ENCODE data around the gene MARCKS. TPM values are rescaled to one million over a fixed set of nuclear protein-coding genes. Genes with fewer than 3 reads are reported as not detected.
A peak's percentile ranks its signal among the peaks of the same experiment; 100 is the strongest.

The MARCKS gene
- total and polyA plus RNA-seq, 2 of the 13 experiments (the other 11 are each of a cell fraction or from before 2014, with no cell fraction given) = 30.5 to 39.5 TPM

GRCh38 chr6:113858480-113859348 is 1.6 kb downstream of the MARCKS start (continued):
- no peak for TF ChIP-seq AGO1 (IDR thresholded peaks at IDR 0.05; ENCODE audit: low read depth, low read length, poor library complexity, severe bottlenecking)
- no peak for TF ChIP-seq ZNF720 (CRISPR knock-in tag; IDR thresholded peaks at IDR 0.05)
- TF ChIP-seq DBP (CRISPR knock-in tag; IDR thresholded peaks at IDR 0.05; ENCODE audit: not compliant biosample characterization) = no peak
- TF ChIP-seq, protein P1, sequence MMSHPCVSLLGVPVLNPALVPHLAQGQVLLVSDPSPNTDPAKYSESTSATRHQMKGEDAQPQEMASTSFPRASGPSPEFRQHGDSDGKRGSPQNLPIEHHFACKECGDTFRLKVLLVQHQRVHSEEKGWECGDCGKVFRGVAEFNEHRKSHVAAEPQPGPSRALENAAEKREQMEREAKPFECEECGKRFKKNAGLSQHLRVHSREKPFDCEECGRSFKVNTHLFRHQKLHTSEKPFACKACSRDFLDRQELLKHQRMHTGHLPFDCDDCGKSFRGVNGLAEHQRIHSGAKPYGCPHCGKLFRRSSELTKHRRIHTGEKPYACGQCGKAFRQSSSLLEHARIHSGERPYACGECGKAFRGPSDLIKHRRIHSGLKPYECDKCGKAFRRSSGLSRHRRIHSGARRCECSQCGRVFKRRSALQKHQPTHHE (CRISPR knock-in tag; IDR thresholded peaks at IDR 0.05; ENCODE audit: borderline replicate concordance) = no peak
- peak; percentile 57; the same call in 1 of the 2 replicates for TF ChIP-seq SOX5 (CRISPR knock-in tag; IDR thresholded peaks at IDR 0.05; ENCODE audit: borderline replicate concordance)
- TF ChIP-seq, protein P2, sequence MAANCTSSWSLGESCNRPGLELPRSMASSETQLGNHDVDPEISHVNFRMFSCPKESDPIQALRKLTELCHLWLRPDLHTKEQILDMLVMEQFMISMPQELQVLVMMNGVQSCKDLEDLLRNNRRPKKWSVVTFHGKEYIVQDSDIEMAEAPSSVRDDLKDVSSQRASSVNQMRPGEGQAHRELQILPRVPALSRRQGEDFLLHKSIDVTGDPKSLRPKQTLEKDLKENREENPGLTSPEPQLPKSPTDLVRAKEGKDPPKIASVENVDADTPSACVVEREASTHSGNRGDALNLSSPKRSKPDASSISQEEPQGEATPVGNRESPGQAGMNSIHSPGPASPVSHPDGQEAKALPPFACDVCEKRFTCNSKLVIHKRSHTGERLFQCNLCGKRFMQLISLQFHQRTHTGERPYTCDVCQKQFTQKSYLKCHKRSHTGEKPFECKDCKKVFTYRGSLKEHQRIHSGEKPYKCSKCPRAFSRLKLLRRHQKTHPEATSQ (CRISPR knock-in tag; IDR thresholded peaks at IDR 0.05; ENCODE audit: borderline replicate concordance) = no peak
- no peak for TF ChIP-seq RFX5 (IDR thresholded peaks at IDR 0.05; ENCODE audit: low read depth, low read length)
- TF ChIP-seq ZNF33B (CRISPR knock-in tag; IDR thresholded peaks at IDR 0.05) = no peak
- TF ChIP-seq ZNF432 (CRISPR knock-in tag; IDR thresholded peaks at IDR 0.05; ENCODE audit: borderline replicate concordance) = no peak
- TF ChIP-seq, protein P3, sequence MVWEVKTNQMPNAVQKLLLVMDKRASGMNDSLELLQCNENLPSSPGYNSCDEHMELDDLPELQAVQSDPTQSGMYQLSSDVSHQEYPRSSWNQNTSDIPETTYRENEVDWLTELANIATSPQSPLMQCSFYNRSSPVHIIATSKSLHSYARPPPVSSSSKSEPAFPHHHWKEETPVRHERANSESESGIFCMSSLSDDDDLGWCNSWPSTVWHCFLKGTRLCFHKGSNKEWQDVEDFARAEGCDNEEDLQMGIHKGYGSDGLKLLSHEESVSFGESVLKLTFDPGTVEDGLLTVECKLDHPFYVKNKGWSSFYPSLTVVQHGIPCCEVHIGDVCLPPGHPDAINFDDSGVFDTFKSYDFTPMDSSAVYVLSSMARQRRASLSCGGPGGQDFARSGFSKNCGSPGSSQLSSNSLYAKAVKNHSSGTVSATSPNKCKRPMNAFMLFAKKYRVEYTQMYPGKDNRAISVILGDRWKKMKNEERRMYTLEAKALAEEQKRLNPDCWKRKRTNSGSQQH (CRISPR knock-in tag; IDR thresholded peaks at IDR 0.05; ENCODE audit: low read depth) = 0 out of 2 replicates have a peak, but pooled peaks have one; percentile 73
- no peak for TF ChIP-seq SRSF4 (IDR thresholded peaks at IDR 0.05; ENCODE audit: low read depth, low read length, poor library complexity, severe bottlenecking)
- TF ChIP-seq, protein P4, sequence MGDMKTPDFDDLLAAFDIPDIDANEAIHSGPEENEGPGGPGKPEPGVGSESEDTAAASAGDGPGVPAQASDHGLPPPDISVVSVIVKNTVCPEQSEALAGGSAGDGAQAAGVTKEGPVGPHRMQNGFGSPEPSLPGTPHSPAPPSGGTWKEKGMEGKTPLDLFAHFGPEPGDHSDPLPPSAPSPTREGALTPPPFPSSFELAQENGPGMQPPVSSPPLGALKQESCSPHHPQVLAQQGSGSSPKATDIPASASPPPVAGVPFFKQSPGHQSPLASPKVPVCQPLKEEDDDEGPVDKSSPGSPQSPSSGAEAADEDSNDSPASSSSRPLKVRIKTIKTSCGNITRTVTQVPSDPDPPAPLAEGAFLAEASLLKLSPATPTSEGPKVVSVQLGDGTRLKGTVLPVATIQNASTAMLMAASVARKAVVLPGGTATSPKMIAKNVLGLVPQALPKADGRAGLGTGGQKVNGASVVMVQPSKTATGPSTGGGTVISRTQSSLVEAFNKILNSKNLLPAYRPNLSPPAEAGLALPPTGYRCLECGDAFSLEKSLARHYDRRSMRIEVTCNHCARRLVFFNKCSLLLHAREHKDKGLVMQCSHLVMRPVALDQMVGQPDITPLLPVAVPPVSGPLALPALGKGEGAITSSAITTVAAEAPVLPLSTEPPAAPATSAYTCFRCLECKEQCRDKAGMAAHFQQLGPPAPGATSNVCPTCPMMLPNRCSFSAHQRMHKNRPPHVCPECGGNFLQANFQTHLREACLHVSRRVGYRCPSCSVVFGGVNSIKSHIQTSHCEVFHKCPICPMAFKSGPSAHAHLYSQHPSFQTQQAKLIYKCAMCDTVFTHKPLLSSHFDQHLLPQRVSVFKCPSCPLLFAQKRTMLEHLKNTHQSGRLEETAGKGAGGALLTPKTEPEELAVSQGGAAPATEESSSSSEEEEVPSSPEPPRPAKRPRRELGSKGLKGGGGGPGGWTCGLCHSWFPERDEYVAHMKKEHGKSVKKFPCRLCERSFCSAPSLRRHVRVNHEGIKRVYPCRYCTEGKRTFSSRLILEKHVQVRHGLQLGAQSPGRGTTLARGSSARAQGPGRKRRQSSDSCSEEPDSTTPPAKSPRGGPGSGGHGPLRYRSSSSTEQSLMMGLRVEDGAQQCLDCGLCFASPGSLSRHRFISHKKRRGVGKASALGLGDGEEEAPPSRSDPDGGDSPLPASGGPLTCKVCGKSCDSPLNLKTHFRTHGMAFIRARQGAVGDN (CRISPR knock-in tag; IDR thresholded peaks at IDR 0.05) = peak; percentile 84
- no peak for TF ChIP-seq ZNF674 (CRISPR knock-in tag; IDR thresholded peaks at IDR 0.05; ENCODE audit: low read depth)
- TF ChIP-seq SRSF1 (optimal IDR thresholded peaks at IDR 0.05; ENCODE audit: low read depth, low read length) = no peak
- 0 out of 2 replicates have a peak, but pooled peaks have one; percentile 47 for TF ChIP-seq MAF1 (CRISPR knock-in tag; IDR thresholded peaks at IDR 0.05; ENCODE audit: borderline replicate concordance)
- TF ChIP-seq WIZ (CRISPR knock-in tag; IDR thresholded peaks at IDR 0.05) = no peak
- TF ChIP-seq FOSL1 (CRISPR knock-in tag; IDR thresholded peaks at IDR 0.05; ENCODE audit: borderline replicate concordance) = 0 out of 2 replicates have a peak, but pooled peaks have one; percentile 44
- TF ChIP-seq HNRNPH1 (optimal IDR thresholded peaks at IDR 0.05; ENCODE audit: low read depth, low read length) = no peak
- TF ChIP-seq RXRB (CRISPR knock-in tag; IDR thresholded peaks at IDR 0.05; ENCODE audit: borderline replicate concordance) = no peak
